Epithelial cell of esophagus (primary cell): ENCODE data around the gene SUSD3.
A peak's percentile ranks its signal among the peaks of the same experiment; 100 is the strongest.

Experiments
- DNase-seq: peaks from one replicate; pipeline ENCODE4 v3.0.0; 2010; ENCODE audit warnings: low read depth
- H3K4me3 ChIP-seq: 2 replicates; pipeline ENCODE4 v1.5.1; 2011; ENCODE audit warnings: mild to moderate bottlenecking, low read length, control low read depth
- CTCF ChIP-seq: IDR thresholded peaks from 2 replicates; pipeline ENCODE4 v1.5.1; 2011; ENCODE audit warnings: low read depth, mild to moderate bottlenecking, low read length, control low read depth, inconsistent platforms; ENCODE audit not compliant: insufficient read depth; ENCODE audit errors: missing control alignments

The SUSD3 gene

GRCh38 chr9:93059011-93059714 is 662 bp downstream of the SUSD3 start:
- H3K4me3 ChIP-seq = peak overlapping the region; percentile 5

GRCh38 chr9:93059715-93060578 is 1.4 kb downstream of the SUSD3 start:
- no peak overlapping the region for H3K4me3 ChIP-seq
- TF ChIP-seq CTCF = no peak
- DNase-seq = no peak

More at GRCh38 chr9:93059011-93059714, 662 bp downstream of the SUSD3 start:
- no peak for DNase-seq
- no peak for TF ChIP-seq CTCF

GRCh38 chr9:93060746-93061259 is 2.3 kb downstream of the SUSD3 start:
- TF ChIP-seq CTCF = no peak
- no peak for DNase-seq
- H3K4me3 ChIP-seq = no peak overlapping the region

GRCh38 chr9:93061260-93061751 is 2.8 kb downstream of the SUSD3 start:
- TF ChIP-seq CTCF = no peak
- no peak for DNase-seq
- no peak overlapping the region for H3K4me3 ChIP-seq

GRCh38 chr9:93061791-93062763 is 3.6 kb downstream of the SUSD3 start:
- no peak overlapping the region for H3K4me3 ChIP-seq
- TF ChIP-seq CTCF = no peak
- DNase-seq = no peak
